H9 (cell line): ENCODE results near the gene ZBTB44. TPM values are rescaled to one million over a fixed set of nuclear protein-coding genes. Genes with fewer than 3 reads are reported as not detected.
A peak's percentile ranks its signal among the peaks of the same experiment; 100 is the strongest.

Source experiments
- DNase-seq: peaks from one replicate; pipeline ENCODE4 v3.0.0-alpha.2; 2017
- H2AFZ ChIP-seq: one replicate; pipeline ENCODE4 v1.6.1; 2013; ENCODE audit warnings: mild to moderate bottlenecking, low read length, control low read depth, moderate library complexity
- H2AK5ac ChIP-seq: 2 replicates; pipeline ENCODE4 v1.6.1; 2013; ENCODE audit warnings: low read length, control low read depth, mixed read lengths; ENCODE audit not compliant: insufficient read length
- H2BK120ac ChIP-seq: one replicate; pipeline ENCODE4 v1.6.1; 2013; ENCODE audit warnings: low read depth, mild to moderate bottlenecking, low read length, control low read depth, inconsistent platforms; ENCODE audit not compliant: poor library complexity, severe bottlenecking
- H2BK12ac ChIP-seq: 2 replicates; pipeline ENCODE4 v1.6.1; 2013; ENCODE audit warnings: low read length, control low read depth, mixed read lengths, low read depth; ENCODE audit not compliant: insufficient read length
- H2BK15ac ChIP-seq: 2 replicates; pipeline ENCODE4 v1.6.1; 2013; ENCODE audit warnings: low read depth, low read length, control low read depth
- H2BK20ac ChIP-seq: one replicate; pipeline ENCODE4 v1.6.1; 2013; ENCODE audit warnings: low read depth, mild to moderate bottlenecking, low read length, control low read depth, inconsistent platforms; ENCODE audit not compliant: poor library complexity, severe bottlenecking
- H2BK5ac ChIP-seq: 2 replicates; pipeline ENCODE4 v1.6.1; 2013; ENCODE audit warnings: low read length, control low read depth, mixed read lengths; ENCODE audit not compliant: insufficient read length
- H3K14ac ChIP-seq: 2 replicates; pipeline ENCODE4 v1.6.1; 2013; ENCODE audit warnings: low read length, control low read depth; ENCODE audit not compliant: insufficient read depth
- H3K18ac ChIP-seq: 2 replicates; pipeline ENCODE4 v1.6.1; 2013; ENCODE audit warnings: low read depth, mild to moderate bottlenecking, mixed read lengths, low read length, control low read depth; ENCODE audit not compliant: insufficient read length
- H3K23ac ChIP-seq: 2 replicates; pipeline ENCODE4 v1.6.1; 2013; ENCODE audit warnings: low read length, control low read depth, mixed read lengths, low read depth; ENCODE audit not compliant: insufficient read length
- H3K23me2 ChIP-seq: 2 replicates; pipeline ENCODE4 v1.6.1; 2013; ENCODE audit warnings: low read depth, mild to moderate bottlenecking, mixed read lengths, low read length, control low read depth; ENCODE audit not compliant: insufficient read length, poor library complexity, severe bottlenecking
- H3K27ac ChIP-seq: 2 replicates; pipeline ENCODE4 v1.5.1; 2013; ENCODE audit warnings: low read length, control low read depth, mixed read lengths, low read depth; ENCODE audit not compliant: insufficient read length
- H3K27me3 ChIP-seq: 2 replicates; pipeline ENCODE4 v1.6.1; 2013; ENCODE audit warnings: low read length, control low read depth, inconsistent platforms; ENCODE audit not compliant: insufficient read depth
- H3K4ac ChIP-seq: 2 replicates; pipeline ENCODE4 v1.6.1; 2013; ENCODE audit warnings: low read depth, mild to moderate bottlenecking, control low read depth, inconsistent platforms, low read length, moderate library complexity
- H3K4me1 ChIP-seq: 2 replicates; pipeline ENCODE4 v1.6.1; 2013; ENCODE audit warnings: low read length, control low read depth, inconsistent platforms; ENCODE audit not compliant: insufficient read depth
- H3K4me2 ChIP-seq: 2 replicates; pipeline ENCODE4 v1.6.1; 2013; ENCODE audit warnings: low read length, control low read depth, mixed read lengths; ENCODE audit not compliant: insufficient read length, insufficient read depth
- H3K56ac ChIP-seq: 2 replicates; pipeline ENCODE4 v1.6.1; 2013; ENCODE audit warnings: low read depth, mild to moderate bottlenecking, mixed read lengths, low read length, control low read depth; ENCODE audit not compliant: insufficient read length
- H3K79me1 ChIP-seq: 2 replicates; pipeline ENCODE4 v1.6.1; 2013; ENCODE audit warnings: low read depth, mild to moderate bottlenecking, moderate library complexity, low read length, control low read depth, inconsistent platforms; ENCODE audit not compliant: insufficient read depth, poor library complexity, severe bottlenecking
- H3K79me2 ChIP-seq: 2 replicates; pipeline ENCODE4 v1.6.1; 2013; ENCODE audit warnings: low read length, control low read depth, inconsistent platforms; ENCODE audit not compliant: insufficient read depth
- H3K9ac ChIP-seq: 2 replicates; pipeline ENCODE4 v1.6.1; 2013; ENCODE audit warnings: low read length, control low read depth, mixed read lengths; ENCODE audit not compliant: insufficient read length; ENCODE audit errors: extremely low read depth
- H3K9me3 ChIP-seq: one replicate; pipeline ENCODE4 v1.6.1; 2013; ENCODE audit warnings: low read depth, low read length, inconsistent platforms; ENCODE audit not compliant: control insufficient read depth
- H3T11ph ChIP-seq: one replicate; pipeline ENCODE4 v1.6.1; 2013; ENCODE audit warnings: mild to moderate bottlenecking, low read length, control low read depth, inconsistent platforms
- H4K20me1 ChIP-seq: one replicate; pipeline ENCODE4 v1.6.1; 2013; ENCODE audit not compliant: control insufficient read depth, insufficient read length, insufficient read depth
- H4K5ac ChIP-seq: 2 replicates; pipeline ENCODE4 v1.6.1; 2013; ENCODE audit warnings: low read depth, mild to moderate bottlenecking, mixed read lengths, low read length, control low read depth; ENCODE audit not compliant: insufficient read length
- H4K8ac ChIP-seq: replicated peaks from 2 replicates; pipeline ENCODE4 v1.6.1; 2013; ENCODE audit warnings: low read length, control low read depth, mixed read lengths, low read depth; ENCODE audit not compliant: insufficient read length
- H4K91ac ChIP-seq: 2 replicates; pipeline ENCODE4 v1.6.1; 2013; ENCODE audit warnings: low read depth, mild to moderate bottlenecking, moderate library complexity, mixed read lengths, low read length, control low read depth; ENCODE audit not compliant: insufficient read length
- H3K27ac Mint-ChIP-seq, 3 experiments: 2 replicates in 2 of 3; 3 replicates in 1 of 3; pipeline ENCODE4 v1.8.0; 2020 to 2021; ENCODE audit warnings: mixed read lengths in 3 of 3, mild to moderate bottlenecking in 1 of 3, moderate library complexity in 1 of 3
- H3K27me3 Mint-ChIP-seq: 2 replicates; pipeline ENCODE4 v1.8.0; 2021; ENCODE audit warnings: low read depth, mild to moderate bottlenecking, moderate library complexity, mixed read lengths
- H3K36me3 Mint-ChIP-seq, 3 experiments: 2 replicates in 2 of 3; 3 replicates in 1 of 3; pipeline ENCODE4 v1.8.0; 2020 to 2021; ENCODE audit warnings: low read depth in 3 of 3, mixed read lengths in 3 of 3; ENCODE audit not compliant: insufficient read depth in 1 of 3
- H3K4me1 Mint-ChIP-seq, 2 experiments: 2 replicates each; pipeline ENCODE4 v1.8.0; 2020; ENCODE audit warnings: mixed read lengths in 2 of 2
- H3K4me3 Mint-ChIP-seq, 2 experiments: 2 replicates in 1 of 2; 3 replicates in 1 of 2; pipeline ENCODE4 v1.8.0; 2020 to 2021; ENCODE audit warnings: mild to moderate bottlenecking in 2 of 2, mixed read lengths in 2 of 2, moderate library complexity in 1 of 2
- H3K9me3 Mint-ChIP-seq, 2 experiments: 2 replicates in 1 of 2; 3 replicates in 1 of 2; pipeline ENCODE4 v1.8.0; 2020; ENCODE audit warnings: mild to moderate bottlenecking in 2 of 2, mixed read lengths in 2 of 2, moderate library complexity in 1 of 2
- WGBS: extraction: QIAGEN DNeasy Blood & Tissue Kit; methylation state at CpG from one replicate; pipeline ENCODE4 v1.1.7; 2013; ENCODE audit warnings: missing lambda C conversion rate, low lambda C conversion rate, mixed read lengths; ENCODE audit not compliant: insufficient read length; ENCODE audit errors: extremely low coverage; 5-methylcytosine and 5-hydroxymethylcytosine counted together
- total RNA-seq: library from RNA; stranded (reverse); gene quantifications from 2 replicates; pipeline ENCODE4 v1.2.1, GENCODE V29; 2021
- TF ChIP-seq, protein P1 (sequence below): fragments of 200-600 bp; sonication (generic); conservative IDR thresholded peaks from 3 replicates; pipeline ENCODE4 v1.8.0; 2021; ENCODE audit warnings: antibody characterized with exemption, mild to moderate bottlenecking

The ZBTB44 gene
- total RNA-seq, 1 experiment from 2014 or later: 67.7 TPM

DNA sequence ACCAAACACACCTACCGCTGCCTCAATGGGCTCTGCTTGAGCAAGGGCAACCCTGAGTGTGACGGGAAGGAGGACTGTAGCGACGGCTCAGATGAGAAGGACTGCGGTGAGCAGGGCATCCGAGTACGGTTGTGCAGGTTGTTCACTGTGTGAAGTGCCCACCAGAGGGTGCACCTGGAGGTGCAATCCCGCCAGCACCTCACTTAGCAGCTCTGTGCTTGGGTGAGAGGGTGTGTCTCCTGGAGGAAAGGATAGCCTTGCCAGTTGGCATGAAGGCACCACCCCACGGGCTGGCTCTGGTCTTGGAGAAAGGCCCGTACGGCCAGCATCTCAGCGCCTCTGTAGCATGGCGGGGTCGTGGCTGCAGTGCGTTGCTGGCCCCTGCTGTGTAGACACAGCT is 115.8 kb downstream of the ZBTB44 start:
- no peak overlapping the region for H3K4me2 ChIP-seq
- H3K9me3 Mint-ChIP-seq: peaks cover 0 to 4% of the 10 kb centered on the region in 2 experiments; a peak in 1 of 5 replicates
- H2BK120ac ChIP-seq: no peak overlapping the region
- H3K4me3 Mint-ChIP-seq: no peak overlapping the region
- no peak overlapping the region for H4K91ac ChIP-seq
- no peak overlapping the region for H3K18ac ChIP-seq
- no peak overlapping the region for H3K23ac ChIP-seq
- no peak overlapping the region for H3K4ac ChIP-seq
- no peak overlapping the region for H2BK15ac ChIP-seq
- TF ChIP-seq, protein P1, sequence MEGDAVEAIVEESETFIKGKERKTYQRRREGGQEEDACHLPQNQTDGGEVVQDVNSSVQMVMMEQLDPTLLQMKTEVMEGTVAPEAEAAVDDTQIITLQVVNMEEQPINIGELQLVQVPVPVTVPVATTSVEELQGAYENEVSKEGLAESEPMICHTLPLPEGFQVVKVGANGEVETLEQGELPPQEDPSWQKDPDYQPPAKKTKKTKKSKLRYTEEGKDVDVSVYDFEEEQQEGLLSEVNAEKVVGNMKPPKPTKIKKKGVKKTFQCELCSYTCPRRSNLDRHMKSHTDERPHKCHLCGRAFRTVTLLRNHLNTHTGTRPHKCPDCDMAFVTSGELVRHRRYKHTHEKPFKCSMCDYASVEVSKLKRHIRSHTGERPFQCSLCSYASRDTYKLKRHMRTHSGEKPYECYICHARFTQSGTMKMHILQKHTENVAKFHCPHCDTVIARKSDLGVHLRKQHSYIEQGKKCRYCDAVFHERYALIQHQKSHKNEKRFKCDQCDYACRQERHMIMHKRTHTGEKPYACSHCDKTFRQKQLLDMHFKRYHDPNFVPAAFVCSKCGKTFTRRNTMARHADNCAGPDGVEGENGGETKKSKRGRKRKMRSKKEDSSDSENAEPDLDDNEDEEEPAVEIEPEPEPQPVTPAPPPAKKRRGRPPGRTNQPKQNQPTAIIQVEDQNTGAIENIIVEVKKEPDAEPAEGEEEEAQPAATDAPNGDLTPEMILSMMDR: peak; percentile 33; the same call in 1 of the 3 replicates
- H4K20me1 ChIP-seq: no peaks in the 10 kb centered on the region
- no peak overlapping the region for H4K5ac ChIP-seq
- H3K27me3 ChIP-seq: no peaks in the 10 kb centered on the region
- H3K9me3 ChIP-seq: no peaks in the 10 kb centered on the region
- H3K79me1 ChIP-seq: no peaks in the 10 kb centered on the region
- no peak overlapping the region for H3K56ac ChIP-seq
- H3K4me1 ChIP-seq: no peaks in the 10 kb centered on the region
- no peak overlapping the region for H3K9ac ChIP-seq
- no peak overlapping the region; a peak in 1 of 7 replicates for H3K27ac Mint-ChIP-seq
- H3K36me3 Mint-ChIP-seq: peaks cover 11 to 27% (median 16%) of the 10 kb centered on the region in 3 experiments
- H3K14ac ChIP-seq: no peak overlapping the region
- no peak overlapping the region for H2AK5ac ChIP-seq
- H3K23me2 ChIP-seq: no peaks in the 10 kb centered on the region
- no peak overlapping the region for H2BK12ac ChIP-seq
- H4K8ac ChIP-seq: no peak overlapping the region
- no peaks in the 10 kb centered on the region for H3K4me1 Mint-ChIP-seq
- no peaks in the 10 kb centered on the region; the same call in 1 of the 2 replicates for H3K27me3 Mint-ChIP-seq
- H2AFZ ChIP-seq: no peak overlapping the region
- DNase-seq: no peak
- H3K27ac ChIP-seq: no peak overlapping the region
- WGBS: no CpG with 5 or more reads among the region's 15 CpGs
- H3T11ph ChIP-seq: no peak overlapping the region
- no peak overlapping the region for H2BK5ac ChIP-seq
- H2BK20ac ChIP-seq: no peak overlapping the region
- no peaks in the 10 kb centered on the region for H3K79me2 ChIP-seq
